Measurements from ENCODE around the gene DGKB.

DNA sequence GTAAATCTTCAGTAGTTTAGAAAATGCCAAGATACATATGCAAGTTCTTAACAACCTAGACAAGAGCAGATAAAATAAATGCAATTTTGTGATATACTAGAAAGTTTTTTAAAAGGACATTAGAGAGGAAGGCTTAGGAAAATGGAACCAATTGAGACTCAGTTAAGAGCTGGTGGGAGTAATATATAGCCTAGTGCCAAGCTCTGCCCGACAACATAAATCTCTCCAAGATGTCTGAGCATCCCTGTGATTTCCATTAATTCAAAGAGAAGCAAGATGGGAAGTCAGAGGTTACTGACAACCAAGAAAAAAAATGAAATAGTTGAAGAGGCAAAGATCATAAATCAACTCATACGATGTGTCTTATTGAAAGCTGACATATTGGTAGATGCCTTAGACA is 74.5 kb downstream of the DGKB start:
- TF ChIP-seq EZH2 (optimal IDR thresholded peaks at IDR 0.05; ENCODE audit: low read depth, low read length) (no peak), EZH2phosphoT487 (IDR thresholded peaks at IDR 0.05; ENCODE audit: low read length) (no peak)
- TF ChIP-seq, protein P1, sequence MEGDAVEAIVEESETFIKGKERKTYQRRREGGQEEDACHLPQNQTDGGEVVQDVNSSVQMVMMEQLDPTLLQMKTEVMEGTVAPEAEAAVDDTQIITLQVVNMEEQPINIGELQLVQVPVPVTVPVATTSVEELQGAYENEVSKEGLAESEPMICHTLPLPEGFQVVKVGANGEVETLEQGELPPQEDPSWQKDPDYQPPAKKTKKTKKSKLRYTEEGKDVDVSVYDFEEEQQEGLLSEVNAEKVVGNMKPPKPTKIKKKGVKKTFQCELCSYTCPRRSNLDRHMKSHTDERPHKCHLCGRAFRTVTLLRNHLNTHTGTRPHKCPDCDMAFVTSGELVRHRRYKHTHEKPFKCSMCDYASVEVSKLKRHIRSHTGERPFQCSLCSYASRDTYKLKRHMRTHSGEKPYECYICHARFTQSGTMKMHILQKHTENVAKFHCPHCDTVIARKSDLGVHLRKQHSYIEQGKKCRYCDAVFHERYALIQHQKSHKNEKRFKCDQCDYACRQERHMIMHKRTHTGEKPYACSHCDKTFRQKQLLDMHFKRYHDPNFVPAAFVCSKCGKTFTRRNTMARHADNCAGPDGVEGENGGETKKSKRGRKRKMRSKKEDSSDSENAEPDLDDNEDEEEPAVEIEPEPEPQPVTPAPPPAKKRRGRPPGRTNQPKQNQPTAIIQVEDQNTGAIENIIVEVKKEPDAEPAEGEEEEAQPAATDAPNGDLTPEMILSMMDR (IDR thresholded peaks at IDR 0.05; ENCODE audit: low read length) = no peak

Data from MM.1S (cell line).